Sigmoid colon (tissue), 4 donors: ENCODE data around the gene TNFRSF13B.

ENCODE experiments used
- EP300 ChIP-seq, 4 donors: sonication (generic); formaldehyde crosslinking; IDR thresholded peaks; one replicate each; pipeline ENCODE4 v1.6.1; 2017; ENCODE audit warnings: antibody characterized with exemption in 4 of 4
- POLR2A ChIP-seq, 2 donors: fragments of 450-650 bp; IDR thresholded peaks; one replicate each; pipeline ENCODE4 v1.6.1; 2016; ENCODE audit warnings: antibody characterized with exemption in 2 of 2, mild to moderate bottlenecking in 2 of 2, moderate library complexity in 2 of 2
- POLR2AphosphoS5 ChIP-seq, 4 donors: sonication (generic); formaldehyde crosslinking; IDR thresholded peaks; one replicate each; pipeline ENCODE4 v1.6.1; 2017; ENCODE audit warnings: antibody characterized with exemption in 4 of 4
- TF ChIP-seq, protein P1 (sequence below), 4 experiments: fragments of 450-650 bp in 3 of 4; fragments of 200-600 bp in 1 of 4; IDR thresholded peaks; one replicate each; pipeline ENCODE4 v1.5.1; 2016 to 2019; ENCODE audit warnings: antibody characterized with exemption in 4 of 4, mild to moderate bottlenecking in 3 of 4, moderate library complexity in 2 of 4

GRCh38 chr17:17015230-17015629, 43.3 kb upstream of the TNFRSF13B start:
- TF ChIP-seq POLR2AphosphoS5 (IDR thresholded peaks at IDR 0.05) (no peak), POLR2A (IDR thresholded peaks at IDR 0.05) (no peak), EP300 (IDR thresholded peaks at IDR 0.05) (no peak)
- TF ChIP-seq, protein P1, sequence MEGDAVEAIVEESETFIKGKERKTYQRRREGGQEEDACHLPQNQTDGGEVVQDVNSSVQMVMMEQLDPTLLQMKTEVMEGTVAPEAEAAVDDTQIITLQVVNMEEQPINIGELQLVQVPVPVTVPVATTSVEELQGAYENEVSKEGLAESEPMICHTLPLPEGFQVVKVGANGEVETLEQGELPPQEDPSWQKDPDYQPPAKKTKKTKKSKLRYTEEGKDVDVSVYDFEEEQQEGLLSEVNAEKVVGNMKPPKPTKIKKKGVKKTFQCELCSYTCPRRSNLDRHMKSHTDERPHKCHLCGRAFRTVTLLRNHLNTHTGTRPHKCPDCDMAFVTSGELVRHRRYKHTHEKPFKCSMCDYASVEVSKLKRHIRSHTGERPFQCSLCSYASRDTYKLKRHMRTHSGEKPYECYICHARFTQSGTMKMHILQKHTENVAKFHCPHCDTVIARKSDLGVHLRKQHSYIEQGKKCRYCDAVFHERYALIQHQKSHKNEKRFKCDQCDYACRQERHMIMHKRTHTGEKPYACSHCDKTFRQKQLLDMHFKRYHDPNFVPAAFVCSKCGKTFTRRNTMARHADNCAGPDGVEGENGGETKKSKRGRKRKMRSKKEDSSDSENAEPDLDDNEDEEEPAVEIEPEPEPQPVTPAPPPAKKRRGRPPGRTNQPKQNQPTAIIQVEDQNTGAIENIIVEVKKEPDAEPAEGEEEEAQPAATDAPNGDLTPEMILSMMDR (IDR thresholded peaks at IDR 0.05) = no peak
